ENCODE measurements around the gene ALDH3A1. TPM values are rescaled to one million over a fixed set of nuclear protein-coding genes. Genes with fewer than 3 reads are reported as not detected.

Gene ALDH3A1
- 7.1 TPM for total RNA-seq

GRCh38 chr17:19747829-19748806 is at the start of gene ALDH3A1:
Gene ALDH3A1, minus strand, starts transcription at chr17:19748298. Its CDS starts 3,169 bp downstream, at chr17:19745129.

DNA sequence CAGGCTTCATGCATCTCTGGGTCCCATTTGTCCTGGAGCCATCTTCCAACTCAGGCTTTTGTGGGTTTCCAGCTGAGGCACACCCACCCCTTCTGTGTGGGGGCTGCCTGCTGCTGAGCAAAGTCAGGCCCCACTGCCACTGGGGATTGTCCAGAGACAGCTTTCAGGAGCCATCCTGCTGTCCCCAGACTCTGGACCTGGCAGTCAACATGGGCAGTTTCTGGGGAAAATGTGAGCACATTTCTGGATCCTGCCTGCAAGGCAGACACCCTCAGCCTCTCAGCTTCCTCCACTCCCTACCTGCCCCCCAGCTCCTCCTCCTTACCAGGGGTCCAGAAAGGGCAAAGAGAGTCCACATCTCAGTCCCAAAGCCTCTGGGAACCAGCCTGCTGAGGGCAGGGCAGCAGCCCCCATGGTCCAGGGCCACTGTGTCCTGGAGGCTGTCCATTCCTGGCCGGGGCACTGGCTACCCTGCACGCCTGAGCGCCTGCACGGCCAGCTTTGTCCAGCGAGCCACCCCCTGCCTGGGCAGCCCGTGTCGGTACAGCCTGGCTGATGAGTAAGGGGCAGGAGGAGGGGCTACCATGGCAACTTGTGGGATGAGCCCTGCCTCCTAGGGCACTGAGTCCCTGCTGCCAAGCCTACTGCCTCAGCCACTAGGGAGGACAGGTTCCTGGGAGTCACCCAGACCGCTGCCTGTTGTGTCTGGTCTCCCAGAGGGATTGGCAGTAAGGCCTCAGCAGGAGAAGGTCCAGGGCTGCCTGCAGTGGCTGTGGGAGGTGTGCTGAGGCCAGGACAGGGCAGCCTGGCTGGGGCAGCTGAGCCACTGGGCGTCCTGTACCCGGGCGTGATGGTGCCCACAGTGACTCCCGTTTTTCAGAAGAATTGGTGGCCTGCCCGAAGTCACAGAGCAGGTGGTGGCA is 31.7 kb downstream of the ALDH3A1 start, which contains the start of gene SLC47A2:
TSS of gene SLC47A2 (minus strand) at position 477 of the 923 bp plus-strand sequence. CDS start at position 448, 29 bp downstream.

Other genes with a start within 250 kb of the ALDH3A1 start
- 8.7 TPM for gene SLC47A1, start 214.4 kb downstream of the ALDH3A1 start, total RNA-seq
- 135 TPM for gene ALDH3A2, start 99.5 kb downstream of the ALDH3A1 start, total RNA-seq
- gene SLC47A2, start 31.7 kb downstream of the ALDH3A1 start, total RNA-seq, result 0.55 TPM
- 41.9 TPM for gene ULK2, start 119.6 kb upstream of the ALDH3A1 start, total RNA-seq
- 43.1 TPM for gene AKAP10, start 229.5 kb upstream of the ALDH3A1 start, total RNA-seq